ENCODE measurements around the gene PTBP1. TPM values are rescaled to one million over a fixed set of nuclear protein-coding genes. Genes with fewer than 3 reads are reported as not detected.
"Not testable (repeated sequence)": the region's sequence is repeated elsewhere in the genome, so short reads cannot be mapped to it uniquely, and the experiment has no call there.

Gene PTBP1
- total RNA-seq, 2 donors from 2014 or later: 485 to 591 TPM

DNA sequence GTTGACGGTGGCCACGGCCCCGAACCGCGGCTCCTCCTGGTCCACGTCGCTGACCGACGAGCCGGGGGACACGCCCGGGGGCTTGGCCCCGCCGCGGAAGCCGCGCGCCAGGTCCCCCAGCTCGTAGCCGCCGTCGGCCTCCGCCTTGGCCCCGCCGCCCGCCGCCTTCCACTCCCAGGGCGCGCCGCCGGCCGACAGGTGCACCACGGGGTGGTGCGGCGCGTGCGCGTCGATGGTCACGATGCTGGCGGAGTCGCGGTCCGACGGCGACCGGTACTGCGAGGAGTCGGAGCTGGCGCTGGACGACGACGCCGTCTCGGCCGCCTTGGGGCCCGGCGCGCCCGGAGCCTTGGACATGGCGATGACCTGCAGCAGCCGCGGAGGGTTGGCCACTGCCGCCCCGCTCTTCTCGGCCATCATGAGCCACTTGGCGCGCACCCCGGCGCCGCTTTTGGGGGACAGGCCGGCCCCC, 15.5 kb downstream of the PTBP1 start:
- ATAC-seq: peak in 1 of 2 donors; percentile 0
- no peak for DNase-seq (ENCODE audit: low spot score in 2 of 2)
- H3K27ac Mint-ChIP-seq: no peak overlapping the region
- peaks cover 3 to 34% of the 10 kb centered on the region in 2 donors for H3K36me3 Mint-ChIP-seq
- H3K9me3 Mint-ChIP-seq: peaks cover 5 to 14% of the 10 kb centered on the region in 2 donors

DNA sequence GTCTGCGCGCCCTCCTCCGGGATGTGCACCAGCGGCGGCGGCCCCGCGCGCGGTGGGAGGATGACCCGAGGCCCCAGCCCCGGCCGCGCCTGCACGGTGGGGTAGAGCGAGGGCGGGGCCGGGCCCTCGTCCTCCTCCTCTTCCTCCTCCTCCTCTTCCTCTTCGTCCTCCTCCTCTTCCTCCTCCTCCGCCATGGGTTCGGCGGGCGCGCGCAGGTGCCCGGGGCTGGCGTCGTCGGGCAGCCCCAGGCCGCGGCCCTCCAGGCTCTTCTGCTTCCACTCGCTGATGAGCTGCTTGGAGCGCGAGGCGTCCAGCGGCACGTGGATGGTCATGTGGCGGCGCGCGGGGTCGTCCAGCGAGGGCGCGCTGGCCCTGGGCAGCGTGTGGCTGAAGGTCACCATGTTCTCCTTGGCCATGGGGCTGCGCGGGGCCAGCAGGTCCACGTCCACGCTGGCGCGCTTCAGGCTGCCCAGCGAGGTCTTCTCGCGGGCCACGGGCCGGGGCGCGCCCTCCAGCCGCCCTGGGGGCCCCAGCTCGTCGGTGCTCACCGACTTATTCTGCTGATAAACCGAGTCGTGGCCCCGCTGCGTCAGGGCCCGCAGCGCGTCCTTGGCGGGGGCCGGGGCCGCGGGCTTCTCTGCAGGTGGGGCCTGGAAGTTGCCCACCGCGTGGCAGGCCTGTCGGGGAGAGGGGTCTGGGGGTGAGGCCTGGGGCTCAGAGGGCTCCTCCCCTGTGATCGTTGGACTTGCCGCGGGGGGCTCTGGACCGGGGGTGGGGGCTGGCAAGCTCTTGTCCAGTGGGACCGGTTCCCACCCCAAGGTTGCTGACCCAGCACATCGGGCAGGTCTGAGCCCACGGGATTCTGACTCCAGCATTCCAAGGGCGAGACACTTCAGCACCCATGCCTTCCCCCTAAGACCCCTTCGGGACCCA, 16.2 kb downstream of the PTBP1 start:
- ATAC-seq (peak; percentile 1 to 5), DNase-seq (ENCODE audit: low spot score in 2 of 2) (no peak)
- Mint-ChIP-seq H3K36me3 (peaks cover 0 to 31% of the 10 kb centered on the region in 2 donors), H3K9me3 (peaks cover 5 to 14% of the 10 kb centered on the region in 2 donors), H3K27ac (peak overlapping the region; percentile 50 to 82)

DNA sequence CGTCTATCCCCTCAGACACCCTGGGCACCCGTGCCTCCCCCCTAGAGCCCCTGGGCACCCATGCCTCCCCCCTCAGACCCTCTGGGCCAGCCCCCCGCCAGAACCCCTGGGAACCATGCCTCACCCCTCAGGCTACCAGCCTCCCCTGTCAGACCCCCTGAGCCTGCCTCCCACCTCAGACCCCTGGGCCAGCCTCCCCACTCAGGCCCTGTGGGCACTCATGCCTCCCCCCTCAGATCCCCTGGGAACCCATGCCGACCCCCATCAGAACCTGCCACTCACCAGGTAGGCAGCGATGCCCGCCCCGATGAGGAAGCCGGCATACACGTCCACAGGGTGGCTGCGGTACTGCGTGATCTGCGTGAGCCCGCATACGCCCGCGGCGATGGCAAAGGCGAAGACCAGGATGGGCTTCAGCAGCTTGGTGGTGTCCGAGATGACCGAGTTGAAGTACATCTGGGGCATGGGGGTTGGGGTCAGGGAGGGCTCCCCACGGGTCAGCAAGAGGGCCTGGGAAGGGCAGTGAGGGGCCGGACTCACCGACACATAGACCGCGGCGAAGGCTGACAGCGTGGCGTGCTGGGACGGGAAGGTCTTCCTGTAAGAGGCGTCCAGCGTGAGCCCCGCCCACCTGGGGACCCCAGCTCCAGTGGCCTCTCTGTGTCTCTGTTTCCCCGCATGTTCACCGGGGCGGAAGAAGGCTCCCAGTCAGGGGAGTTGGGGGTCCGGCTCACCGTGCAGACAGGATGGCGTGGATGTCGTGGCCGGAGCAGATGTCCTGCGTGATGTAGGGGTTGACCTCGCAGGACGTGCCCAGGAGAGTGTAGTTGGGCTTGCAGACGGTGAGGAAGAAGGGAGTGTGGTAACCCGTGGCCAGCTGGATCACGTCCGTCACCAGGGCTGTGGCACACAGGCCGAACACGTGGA, 17.2 kb downstream of the PTBP1 start:
- ATAC-seq (peak; percentile 2 to 23), DNase-seq (ENCODE audit: low spot score in 2 of 2) (peak in 1 of 2 donors; percentile 24)
- Mint-ChIP-seq H3K36me3 (peaks cover 0 to 30% of the 10 kb centered on the region in 2 donors), H3K9me3 (peaks cover 5 to 14% of the 10 kb centered on the region in 2 donors), H3K27ac (peak overlapping the region; percentile 82 to 93)

DNA sequence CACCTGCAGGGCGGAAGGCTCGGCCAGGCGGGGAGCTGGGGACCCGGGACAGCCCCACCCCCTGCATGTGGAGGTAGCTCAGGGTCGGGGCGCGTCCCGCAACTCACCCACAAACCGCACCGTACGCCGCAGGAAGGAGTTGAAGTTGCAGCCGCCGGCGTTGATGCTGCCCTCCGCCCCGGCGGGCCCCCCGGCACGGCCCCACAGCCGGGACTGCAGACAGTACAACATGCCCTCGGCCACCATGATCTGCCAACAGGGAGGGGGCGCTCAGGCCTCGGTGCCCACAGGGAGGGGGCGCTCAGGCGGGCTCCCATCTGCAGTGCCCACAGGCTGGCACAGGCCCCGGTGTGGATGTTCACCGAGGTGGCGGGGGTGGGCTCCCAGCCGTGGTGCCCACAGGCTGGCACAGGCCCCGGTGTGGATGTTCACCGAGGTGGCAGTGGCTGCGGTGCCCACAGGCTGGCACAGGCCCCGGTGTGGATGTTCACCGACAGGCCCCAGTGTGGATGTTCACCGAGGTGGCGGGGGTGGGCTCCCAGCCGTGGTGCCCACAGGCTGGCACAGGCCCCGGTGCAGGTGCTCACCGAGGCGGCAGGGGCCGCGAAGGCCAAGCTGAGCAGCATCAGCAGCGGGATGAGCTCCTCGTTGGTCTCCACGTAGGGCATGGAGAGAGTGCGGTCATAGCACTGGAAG, 18.0 kb downstream of the PTBP1 start:
- peak overlapping the region; percentile 82 to 93 for H3K27ac Mint-ChIP-seq
- ATAC-seq (peak; percentile 10 to 25), DNase-seq (ENCODE audit: low spot score in 2 of 2) (no peak)
- H3K9me3 Mint-ChIP-seq: peaks cover 5 to 14% of the 10 kb centered on the region in 2 donors
- H3K36me3 Mint-ChIP-seq: peaks cover 0 to 23% of the 10 kb centered on the region in 2 donors

DNA sequence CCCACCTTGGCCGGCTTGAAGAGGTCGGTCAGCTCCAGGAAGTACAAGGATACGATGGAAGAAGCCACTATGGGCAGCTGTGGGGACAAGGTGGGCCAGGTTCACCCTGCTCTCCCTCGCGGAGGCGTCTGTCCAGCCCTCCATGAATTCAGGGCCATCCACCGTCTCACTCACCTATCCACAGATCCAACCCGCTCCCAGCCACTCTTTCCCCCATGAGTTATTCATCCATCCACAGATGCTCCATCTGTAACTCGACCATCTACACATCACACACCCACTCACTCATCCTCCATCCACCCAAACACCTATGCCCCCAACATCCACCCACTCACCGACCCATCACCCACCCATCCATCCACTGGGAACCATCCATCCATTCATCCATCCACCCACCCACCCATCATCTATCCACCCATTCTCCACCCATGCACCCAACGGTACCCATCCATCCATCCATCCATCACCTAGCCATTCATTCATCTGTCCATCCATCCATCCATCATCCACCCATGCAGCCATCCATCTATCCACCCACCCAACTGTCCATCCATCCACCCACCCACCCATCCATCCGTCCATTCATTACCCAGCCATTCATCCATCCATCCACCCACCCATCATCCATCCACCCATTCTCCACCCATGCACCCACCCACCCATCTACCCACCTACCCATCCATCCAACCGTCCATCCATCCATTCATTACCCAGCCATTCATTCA, 18.7 kb downstream of the PTBP1 start:
- Mint-ChIP-seq H3K36me3 (peaks cover 0 to 17% of the 10 kb centered on the region in 2 donors), H3K27ac (peak overlapping the region; percentile 65 to 74), H3K9me3 (peaks cover 5 to 14% of the 10 kb centered on the region in 2 donors)
- ATAC-seq (peak; percentile 9 to 10), DNase-seq (ENCODE audit: low spot score in 2 of 2) (no peak)

DNA sequence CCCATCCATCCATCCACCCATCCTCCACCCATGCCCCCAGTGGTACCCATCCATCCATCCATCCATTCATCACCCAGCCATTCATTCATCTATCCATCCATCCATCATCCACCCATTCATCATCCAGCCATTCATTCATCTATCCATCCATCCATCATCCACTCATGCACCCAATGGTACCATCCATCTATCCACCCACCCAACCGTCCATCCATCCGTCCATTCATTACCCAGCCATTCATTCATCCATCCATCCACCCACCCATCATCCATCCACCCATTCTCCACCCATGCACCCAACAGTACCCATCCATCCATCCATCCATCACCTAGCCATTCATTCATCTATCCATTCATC, 19.2 kb downstream of the PTBP1 start:
- Mint-ChIP-seq H3K36me3 (peaks cover 0 to 17% of the 10 kb centered on the region in 2 donors), H3K9me3 (peaks cover 5 to 14% of the 10 kb centered on the region in 2 donors), H3K27ac (peak overlapping the region; percentile 2 to 74)
- ATAC-seq (no peak), DNase-seq (ENCODE audit: low spot score in 2 of 2) (no peak)

DNA sequence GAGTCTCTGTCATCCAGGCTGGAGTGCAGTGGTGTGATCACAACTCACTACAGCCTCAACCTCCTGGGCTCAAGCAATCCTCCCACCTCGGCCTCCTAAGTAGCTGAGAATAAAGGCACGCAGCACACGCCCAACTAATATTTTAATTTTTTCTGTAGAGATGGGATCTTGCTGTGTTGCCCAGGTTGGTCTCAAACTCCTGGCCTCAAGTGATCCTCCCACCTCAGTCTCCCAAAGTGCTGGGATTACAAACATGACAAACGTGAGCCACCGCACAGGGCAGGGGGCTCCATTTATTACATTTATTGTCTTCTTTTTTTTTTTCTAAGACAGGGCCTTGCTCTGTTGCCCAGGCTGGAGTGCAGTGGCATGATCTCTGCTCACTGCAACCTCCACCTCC, 23.0 kb downstream of the PTBP1 start:
- not testable (repeated sequence) for H3K27ac Mint-ChIP-seq; DNase-seq (ENCODE audit: low spot score in 2 of 2); H3K36me3 Mint-ChIP-seq; ATAC-seq
- peaks cover 5 to 14% of the 10 kb centered on the region in 2 donors for H3K9me3 Mint-ChIP-seq

DNA sequence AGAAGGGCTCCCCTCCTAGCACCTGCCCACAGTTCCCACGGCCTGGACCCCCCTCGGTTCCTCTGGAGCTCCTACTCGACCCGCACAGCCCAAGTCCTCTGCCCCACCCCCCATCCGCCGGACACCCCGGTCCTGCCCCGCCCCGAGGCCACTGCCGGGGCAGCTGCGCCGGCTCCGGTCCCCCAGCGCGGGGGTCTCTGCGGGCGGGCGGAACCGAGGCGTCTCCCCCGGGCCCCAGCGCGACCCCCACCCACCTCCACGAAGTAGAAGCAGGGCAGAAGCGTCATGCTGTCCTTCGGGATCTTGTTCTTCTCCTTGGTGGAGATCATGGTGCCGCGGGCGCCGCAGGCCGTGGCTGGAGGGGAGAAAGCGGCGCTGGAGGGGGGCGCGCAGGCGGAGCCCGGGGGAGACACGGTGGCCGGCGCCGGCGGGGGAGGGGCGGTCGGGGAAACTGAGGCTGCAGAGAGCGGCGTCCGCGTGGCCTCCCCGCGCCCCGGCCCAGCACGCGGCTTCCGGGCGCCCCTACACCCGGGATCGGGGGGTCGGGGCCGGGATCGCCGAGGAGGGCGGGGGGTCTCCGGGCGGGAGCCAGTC, 24.1 kb downstream of the PTBP1 start:
- peaks cover 4 to 7% of the 10 kb centered on the region in 2 donors for H3K9me3 Mint-ChIP-seq
- no peak overlapping the region for H3K27ac Mint-ChIP-seq
- DNase-seq (ENCODE audit: low spot score in 2 of 2) (no peak), ATAC-seq (peak in 1 of 2 donors; percentile 5)
- H3K36me3 Mint-ChIP-seq: no peaks in the 10 kb centered on the region

DNA sequence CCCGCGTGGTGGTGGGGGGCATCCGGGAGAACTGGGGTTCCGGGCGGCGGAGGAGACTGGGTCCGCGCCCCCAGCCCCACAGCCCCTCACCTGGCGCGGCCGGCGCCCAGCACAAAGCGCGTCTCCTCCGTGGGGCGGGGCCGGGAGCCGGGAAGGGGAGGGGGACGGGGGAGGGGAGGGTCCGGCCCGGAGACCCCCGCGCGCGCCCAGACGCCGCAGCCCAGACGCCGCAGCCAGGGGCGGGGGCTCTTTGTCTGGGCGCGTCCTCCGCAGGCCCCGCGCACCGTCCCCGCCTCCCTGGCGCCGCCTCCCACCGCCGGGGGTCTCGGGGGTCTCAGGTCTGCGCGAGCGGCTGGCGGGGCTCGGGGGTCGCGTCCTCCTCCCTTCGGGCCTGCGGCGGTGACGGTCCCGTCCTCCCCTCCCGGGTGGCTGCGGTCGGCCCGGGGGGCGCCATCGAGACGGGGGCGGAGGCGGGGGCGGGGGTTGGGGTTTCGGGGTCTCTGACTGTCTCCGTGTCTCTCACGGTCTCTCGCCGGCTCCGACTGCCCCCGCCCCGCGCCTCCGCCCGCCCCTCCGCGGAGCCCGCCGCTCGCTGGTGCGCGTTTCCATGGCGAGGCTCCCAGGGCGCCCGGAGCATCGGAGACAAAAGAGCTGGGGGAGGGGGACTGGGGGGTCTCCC, 24.7 kb downstream of the PTBP1 start, which contains the start of gene PLPPR3:
PLPPR3 (minus strand) TSS at position 131 of the 679 bp plus-strand sequence. CDS start 396 bp downstream, outside the sequence.
- ATAC-seq (peak in 1 of 2 donors; percentile 6), DNase-seq (ENCODE audit: low spot score in 2 of 2) (no peak)
- no peaks in the 10 kb centered on the region for H3K36me3 Mint-ChIP-seq
- peaks cover 0 to 1% of the 10 kb centered on the region in 2 donors for H3K9me3 Mint-ChIP-seq
- no peak within 1 kb of the TSS for H3K27ac Mint-ChIP-seq

DNA sequence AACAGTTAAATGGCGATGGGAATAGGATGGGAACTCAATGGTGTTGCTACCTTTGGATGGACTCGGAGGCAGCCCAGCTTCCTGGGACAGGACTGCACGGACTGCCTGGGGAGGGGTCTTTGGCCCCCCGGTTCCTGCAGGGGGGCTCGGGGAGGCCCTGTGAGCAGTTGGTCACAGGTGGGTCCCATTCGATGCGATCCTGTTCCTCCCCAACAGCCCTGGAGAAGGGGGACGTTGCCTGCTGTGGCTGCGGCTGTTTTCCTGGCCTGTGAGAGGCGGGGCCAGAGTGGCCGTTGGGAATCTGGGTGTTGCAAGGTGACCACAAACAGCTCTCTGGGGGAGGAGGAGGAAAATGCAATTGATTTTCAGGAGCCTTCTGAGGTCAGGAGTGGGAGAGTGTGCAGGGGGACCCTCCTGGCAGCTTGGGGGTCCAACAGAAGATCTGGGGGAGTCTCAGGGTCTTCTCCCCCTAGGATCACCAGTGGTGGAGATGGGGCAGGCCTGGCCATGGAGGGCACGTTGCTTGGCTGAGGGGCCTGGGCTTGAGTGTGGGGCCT, 26.4 kb downstream of the PTBP1 start:
- Mint-ChIP-seq H3K36me3 (no peaks in the 10 kb centered on the region), H3K9me3 (no peaks in the 10 kb centered on the region), H3K27ac (no peak overlapping the region)
- ATAC-seq: no peak
- no peak for DNase-seq (ENCODE audit: low spot score in 2 of 2)

DNA sequence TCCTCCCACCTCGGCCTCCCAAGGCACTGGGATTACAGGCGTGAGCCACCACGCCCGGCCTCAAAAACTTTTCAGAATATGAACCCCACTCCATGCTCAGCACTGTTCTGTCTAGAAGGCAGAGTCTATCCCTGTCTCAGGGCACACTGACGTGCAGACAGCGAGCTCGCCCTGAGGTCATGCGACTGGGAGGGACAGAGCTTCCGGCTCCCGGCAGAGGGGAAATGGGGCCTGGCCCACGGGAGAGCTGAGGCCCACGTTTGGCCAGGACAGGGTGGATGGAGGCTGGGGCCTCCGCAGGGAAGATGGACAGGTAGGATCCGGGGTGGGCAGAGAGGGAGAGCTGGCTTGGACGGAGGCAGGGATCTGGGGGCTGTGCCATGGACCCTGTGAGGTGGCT, 27.6 kb downstream of the PTBP1 start:
- Mint-ChIP-seq H3K9me3 (no peaks in the 10 kb centered on the region), H3K27ac (no peak overlapping the region), H3K36me3 (no peaks in the 10 kb centered on the region)
- no peak for DNase-seq (ENCODE audit: low spot score in 2 of 2)
- ATAC-seq: no peak

DNA sequence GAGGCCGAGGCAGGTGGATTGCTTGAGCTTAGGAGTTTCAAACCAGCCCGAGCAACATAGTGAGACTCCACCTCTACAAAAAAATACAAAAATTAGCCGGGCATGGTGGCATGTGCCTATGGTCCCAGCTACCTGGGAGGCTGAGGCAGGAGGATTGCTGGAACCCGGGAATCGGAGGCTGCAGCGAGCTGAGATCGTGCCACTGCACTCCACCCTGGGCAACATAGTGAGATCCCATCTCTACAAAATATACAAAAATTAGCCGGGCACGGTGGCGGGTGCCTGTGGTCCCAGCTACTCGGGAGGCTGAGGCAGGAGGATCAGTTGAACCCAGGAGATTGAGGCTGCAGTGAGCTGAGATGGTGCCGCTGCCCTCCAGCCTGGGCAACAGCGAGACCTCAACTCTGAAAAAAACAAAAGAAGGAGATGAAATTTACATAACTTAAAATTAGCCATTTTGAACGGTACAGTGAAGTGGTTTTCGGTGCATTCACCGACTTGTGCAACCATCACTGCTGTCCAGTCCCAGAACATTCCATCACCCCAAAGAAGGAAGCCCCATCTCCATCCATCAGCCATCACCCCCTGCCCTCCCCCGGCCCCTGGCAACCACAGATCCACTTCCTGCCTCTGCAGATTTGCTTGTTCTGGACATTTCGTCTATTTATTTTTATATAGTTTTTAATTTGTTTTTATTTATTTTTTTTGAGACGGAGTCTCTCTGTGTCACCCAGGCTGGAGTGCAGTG, 28.8 kb downstream of the PTBP1 start:
- Mint-ChIP-seq H3K36me3 (no peaks in the 10 kb centered on the region), H3K9me3 (no peaks in the 10 kb centered on the region), H3K27ac (no peak overlapping the region)
- ATAC-seq (no peak), DNase-seq (ENCODE audit: low spot score in 2 of 2) (no peak)

DNA sequence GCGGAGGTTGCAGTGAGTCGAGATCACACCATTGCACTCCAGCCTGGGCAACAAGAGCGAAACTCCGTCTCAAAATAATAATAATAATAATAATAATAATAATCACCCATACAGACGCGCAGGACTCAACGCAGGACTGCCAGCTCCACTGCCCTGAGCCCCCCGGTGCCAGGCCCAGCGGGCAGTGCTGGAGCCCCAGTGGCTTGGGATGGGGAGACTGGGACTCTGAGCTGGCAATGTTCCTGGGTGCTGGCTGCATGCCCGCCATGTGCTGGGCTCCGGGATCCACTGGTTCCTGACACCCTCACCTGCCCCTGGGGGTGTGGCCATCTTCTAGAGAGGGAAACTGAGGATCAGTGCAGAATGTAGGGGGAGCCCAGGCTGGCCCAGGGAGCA, 30.1 kb downstream of the PTBP1 start:
- Mint-ChIP-seq H3K27ac (no peak overlapping the region), H3K36me3 (no peaks in the 10 kb centered on the region), H3K9me3 (no peaks in the 10 kb centered on the region)
- DNase-seq (ENCODE audit: low spot score in 2 of 2): no peak
- ATAC-seq: no peak

DNA sequence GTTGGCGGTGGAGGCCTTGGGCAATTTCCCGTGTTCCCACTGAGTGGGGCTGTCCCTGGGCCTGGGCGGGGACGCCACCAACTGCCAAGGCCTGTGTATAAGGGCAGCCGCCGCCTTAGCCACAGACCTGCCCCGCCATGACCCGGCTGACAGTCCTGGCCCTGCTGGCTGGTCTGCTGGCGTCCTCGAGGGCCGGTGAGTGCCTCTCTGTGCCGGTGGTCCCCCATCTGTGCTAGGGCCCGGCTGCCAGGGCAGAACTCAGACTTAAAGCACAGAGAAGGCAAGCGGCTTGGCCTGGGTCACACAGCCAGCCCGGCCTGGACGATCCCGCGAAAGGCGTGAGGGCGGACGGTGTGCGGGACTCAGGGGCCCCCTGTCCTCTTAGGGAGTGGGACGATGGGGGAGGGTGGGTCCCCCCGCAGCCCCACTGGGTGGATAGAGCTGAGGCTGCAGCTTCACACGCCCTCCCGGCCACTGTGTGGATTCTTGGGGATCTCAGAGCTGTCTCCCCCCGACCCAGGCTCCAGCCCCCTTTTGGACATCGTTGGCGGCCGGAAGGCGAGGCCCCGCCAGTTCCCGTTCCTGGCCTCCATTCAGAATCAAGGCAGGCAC, 30.6 kb downstream of the PTBP1 start, which contains the start of gene AZU1:
AZU1 (plus strand) TSS at position 128 of the 612 bp plus-strand sequence; CDS start at position 138, 10 bp downstream.
- H3K36me3 Mint-ChIP-seq: no peaks in the 10 kb centered on the region

More for the DNA sequence above, 30.6 kb downstream of the PTBP1 start, which contains the start of gene AZU1:
- H3K27ac Mint-ChIP-seq: no peak within 1 kb of the TSS
- peak in 1 of 2 donors; percentile 20 for ATAC-seq
- no peaks in the 10 kb centered on the region for H3K9me3 Mint-ChIP-seq
- no peak for DNase-seq (ENCODE audit: low spot score in 2 of 2)

All from activated naive CD4-positive, alpha-beta T cell treated with anti-CD3 and anti-CD28 coated beads, Interleukin-2, amount 50 U/mL, for 72 hours (primary cell).